Measurements from ENCODE around the gene ERN2. TPM values are rescaled to one million over a fixed set of nuclear protein-coding genes. Genes with fewer than 3 reads are reported as not detected.

ERN2 gene
- total and polyA plus RNA-seq, 2 of the 13 experiments (the other 11 are each of a cell fraction or from before 2014, with no cell fraction given): 2.2 to 3.5 TPM

- TF ChIP-seq HNF1A (IDR thresholded peaks at IDR 0.05; ENCODE audit: low read depth) (no peak), HNF1A (CRISPR knock-in tag; IDR thresholded peaks at IDR 0.05; ENCODE audit: borderline replicate concordance) (peak; percentile 79; the same call in 1 of the 2 replicates), LCORL (IDR thresholded peaks at IDR 0.05) (no peak), LCORL (CRISPR knock-in tag; IDR thresholded peaks at IDR 0.05) (no peak; the same call in 1 of the 2 replicates), RAD21 (CRISPR knock-in tag; IDR thresholded peaks at IDR 0.05) (no peak; the same call in none of the 2 replicates), TFAP4 (IDR thresholded peaks at IDR 0.05; ENCODE audit: borderline replicate concordance, low read depth) (peak; percentile 64; the same call in 1 of the 2 replicates), ZNF263 (CRISPR knock-in tag; IDR thresholded peaks at IDR 0.05) (peak; percentile 93), ZNF430 (CRISPR knock-in tag; IDR thresholded peaks at IDR 0.05) (peak; percentile 94), ATF3 (CRISPR knock-in tag; IDR thresholded peaks at IDR 0.05) (peak; percentile 51; the same call in 1 of the 2 replicates), ZBTB10 (CRISPR knock-in tag; IDR thresholded peaks at IDR 0.05; ENCODE audit: borderline replicate concordance) (no peak), YEATS2 (CRISPR knock-in tag; IDR thresholded peaks at IDR 0.05; ENCODE audit: borderline replicate concordance) (peak; percentile 75; the same call in 1 of the 2 replicates), FOXP4 (CRISPR knock-in tag; IDR thresholded peaks at IDR 0.05) (peak; percentile 67), JUNB (CRISPR knock-in tag; IDR thresholded peaks at IDR 0.05; ENCODE audit: borderline replicate concordance) (peak; percentile 98), ARHGAP35 (CRISPR knock-in tag; IDR thresholded peaks at IDR 0.05; ENCODE audit: borderline replicate concordance) (peak; percentile 56), HOXD1 (CRISPR knock-in tag; IDR thresholded peaks at IDR 0.05) (no peak)
Observed at GRCh38 chr16:23678430-23679273, 34.4 kb downstream of the ERN2 start, which contains the start of gene PLK1 (continued).

Measured in HepG2 (cell line).